ENCODE results near the gene RBL2.

GRCh38 chr16:53433509-53433908, 762 bp upstream of the RBL2 start:
- TF ChIP-seq CTCF (IDR thresholded peaks at IDR 0.05 in 2 of 3, conservative IDR thresholded peaks at IDR 0.05 in 1 of 3; ENCODE audit: borderline replicate concordance in 1 of 3, insufficient read depth in 1 of 3, low read depth in 2 of 3, low read length in 2 of 3): no peak
- no peak for TF ChIP-seq EZH2phosphoT487 (IDR thresholded peaks at IDR 0.05; ENCODE audit: borderline replicate concordance)
- TF ChIP-seq RAD21 (IDR thresholded peaks at IDR 0.05; ENCODE audit: low read depth): no peak
- TF ChIP-seq CBX3 (IDR thresholded peaks at IDR 0.05; ENCODE audit: low read depth): no peak
